ENCODE data around the gene DNAJC27. TPM values are rescaled to one million over a fixed set of nuclear protein-coding genes. Genes with fewer than 3 reads are reported as not detected.

Gene DNAJC27
- total and polyA plus RNA-seq, 12 donors: 2.8 to 13.1 (median 9.6) TPM

- intact Hi-C loops (cut with DNase I): no loop called here
These were observed 38.2 kb upstream of the DNAJC27 start for GRCh38 chr2:25009954-25010353.

GRCh38 chr2:25002066-25002465 lies 30.3 kb upstream of the DNAJC27 start:
- no peaks in the 10 kb centered on the region for H3K9me3 ChIP-seq
- intact Hi-C loops (cut with DNase I): no loop called here
- H3K4me1 ChIP-seq: peaks cover 0 to 18% (median 7%) of the 10 kb centered on the region in 9 donors
- H3K36me3 ChIP-seq: no peaks in the 10 kb centered on the region
- no peak overlapping the region for H3K4me3 ChIP-seq
- ATAC-seq (no peak), DNase-seq (no peak)
- H3K27ac ChIP-seq: no peak overlapping the region
- TF ChIP-seq CTCF (IDR thresholded peaks at IDR 0.05): no peak
- WGBS, 2 donors: 63 to 71% methylated on average over 1 of the region's 1 CpG
- no peaks in the 10 kb centered on the region for H3K27me3 ChIP-seq

More at GRCh38 chr2:25009954-25010353, 38.2 kb upstream of the DNAJC27 start:
- 58 to 63% methylated on average over 11 of the region's 11 CpGs for WGBS, 2 donors
- H3K27ac ChIP-seq: no peak overlapping the region
- H3K4me3 ChIP-seq: no peak overlapping the region
- H3K9me3 ChIP-seq: no peaks in the 10 kb centered on the region
- DNase-seq (no peak), ATAC-seq (peak in 1 of 8 donors; percentile 28)
- no peaks in the 10 kb centered on the region for H3K36me3 ChIP-seq
- TF ChIP-seq CTCF (IDR thresholded peaks at IDR 0.05): no peak
- peaks cover 0 to 7% (median 0%) of the 10 kb centered on the region in 9 donors for H3K4me1 ChIP-seq
- no peaks in the 10 kb centered on the region for H3K27me3 ChIP-seq

GRCh38 chr2:25001325-25001637 lies 29.5 kb upstream of the DNAJC27 start:
- no peak for DNase-seq
- H3K36me3 ChIP-seq: no peaks in the 10 kb centered on the region
- no peaks in the 10 kb centered on the region for H3K9me3 ChIP-seq
- intact Hi-C loops (cut with DNase I): no loop called here
- WGBS, 2 donors: 58 to 75% methylated on average over 7 of the region's 7 CpGs
- H3K27ac ChIP-seq: no peak overlapping the region
- no peak overlapping the region for H3K4me3 ChIP-seq
- ATAC-seq: no peak
- TF ChIP-seq CTCF (IDR thresholded peaks at IDR 0.05): no peak
- H3K4me1 ChIP-seq: peaks cover 0 to 25% (median 7%) of the 10 kb centered on the region in 9 donors
- no peaks in the 10 kb centered on the region for H3K27me3 ChIP-seq

GRCh38 chr2:25000503-25001324 lies 29.0 kb upstream of the DNAJC27 start:
- Histone ChIP-seq H3K9me3 (no peaks in the 10 kb centered on the region), H3K27ac (no peak overlapping the region), H3K27me3 (no peaks in the 10 kb centered on the region), H3K36me3 (no peaks in the 10 kb centered on the region), H3K4me3 (no peak overlapping the region), H3K4me1 (peaks cover 0 to 25% (median 7%) of the 10 kb centered on the region in 9 donors)
- DNase-seq: no peak
- WGBS, 2 donors: 54 to 58% methylated on average over 6 of the region's 6 CpGs
- no peak for TF ChIP-seq CTCF (IDR thresholded peaks at IDR 0.05)
- intact Hi-C loops (cut with DNase I): no loop called here
- ATAC-seq: peak in 1 of 8 donors; percentile 49
